K562 (cell line): ENCODE results near the gene KAT7. TPM values are rescaled to one million over a fixed set of nuclear protein-coding genes. Genes with fewer than 3 reads are reported as not detected.

Source experiments
- ATAC-seq: fragments of 200-7000 bp; cut with Tn5 transposase; 3 replicates; pipeline ENCODE4 v1.9.1; 2020; ENCODE audit warnings: moderate library complexity
- BruUV-seq: library from RNA; stranded (reverse); fragments of 400-500 nt; replicated peaks from 2 replicates; lab custom pipeline; 2021; lab: Mats Ljungman, UMichigan
- CTCF ChIA-PET: fragments of 300-600 bp; formaldehyde crosslinking; extraction: SDS; loops from one replicate; lab custom pipeline; 2021; ENCODE audit warnings: low intra/inter-chr PET ratio; lab: Yijun Ruan, JAX
- POLR2A ChIA-PET: fragments of 300-600, 350-650 bp; sonication (Branson Sonifier 250); formaldehyde crosslinking; extraction: SDS; loops from one replicate; lab custom pipeline; 2021; ENCODE audit warnings: antibody characterized with exemption, inconsistent platforms; lab: Yijun Ruan, JAX
- DNase-seq, 4 experiments: peaks; one replicate each; pipeline versions ENCODE4 v3.0.0 to v3.0.0-alpha.2; 2011 to 2018; ENCODE audit warnings: low spot score in 3 of 4, mixed read lengths in 3 of 4; ENCODE audit errors: extremely low read depth in 1 of 4
- FAIRE-seq: peaks from 2 replicates; lab custom pipeline; 2011; peaks lifted over from hg19 to GRCh38; lab: Jason Lieb, UNC
- H2AFZ ChIP-seq: 2 replicates; pipeline ENCODE4 v1.6.0; 2011; ENCODE audit warnings: low read depth, low read length, control low read depth, inconsistent platforms
- H3K27ac ChIP-seq: fragments of 200-600 bp; 3 replicates; pipeline ENCODE4 v1.8.0; 2011; ENCODE audit warnings: low read depth, mild to moderate bottlenecking, control low read depth, inconsistent platforms, low read length, moderate library complexity, mixed read lengths; ENCODE audit errors: extremely low read depth
- H3K27me3 ChIP-seq, 2 experiments: fragments of 300-600 bp in 1 of 2; 2 replicates in 1 of 2; 3 replicates in 1 of 2; pipeline versions ENCODE4 v1.6.0 to v1.8.0; 2011; ENCODE audit warnings: inconsistent platforms in 2 of 2, low read length in 2 of 2, mild to moderate bottlenecking in 1 of 2, mixed read lengths in 1 of 2, moderate library complexity in 1 of 2; ENCODE audit not compliant: control insufficient read depth in 2 of 2, insufficient read depth in 2 of 2
- H3K36me3 ChIP-seq: fragments of 300-600 bp; 3 replicates; pipeline ENCODE4 v1.8.0; 2011; ENCODE audit warnings: mild to moderate bottlenecking, low read length, inconsistent platforms; ENCODE audit not compliant: control insufficient read depth, insufficient read depth
- H3K4me1 ChIP-seq, 2 experiments: fragments of 200-600 bp in 1 of 2; replicated peaks in 1 of 2; 2 replicates in 1 of 2; 3 replicates in 1 of 2; pipeline versions ENCODE4 v1.5.1 to v1.8.0; 2011; ENCODE audit warnings: inconsistent platforms in 2 of 2, low read length in 2 of 2, mild to moderate bottlenecking in 1 of 2, mixed read lengths in 1 of 2, moderate library complexity in 1 of 2; ENCODE audit not compliant: control insufficient read depth in 2 of 2, insufficient read depth in 2 of 2
- H3K4me2 ChIP-seq: 2 replicates; pipeline ENCODE4 v1.6.1; 2011; ENCODE audit warnings: low read length, control low read depth, inconsistent platforms, mixed read lengths; ENCODE audit not compliant: insufficient read depth
- H3K4me3 ChIP-seq: fragments of 200-600 bp; sonication (generic), shearing (Covaris generic); 2 replicates; pipeline ENCODE4 v1.5.1; 2016; ENCODE audit warnings: control low read depth, inconsistent platforms
- H3K79me2 ChIP-seq: fragments of 200-600 bp; 3 replicates; pipeline ENCODE4 v1.8.0; 2011; ENCODE audit warnings: low read length, inconsistent platforms; ENCODE audit not compliant: control insufficient read depth, insufficient read depth
- H3K9ac ChIP-seq, 2 experiments: 2 replicates each; pipeline versions ENCODE4 v1.6.0 to v1.6.1; 2011; ENCODE audit warnings: low read depth in 2 of 2, low read length in 2 of 2, control low read depth in 1 of 2, inconsistent platforms in 1 of 2, mild to moderate bottlenecking in 1 of 2, mixed read lengths in 1 of 2; ENCODE audit not compliant: insufficient read depth in 1 of 2
- H3K9me1 ChIP-seq: one replicate; pipeline ENCODE4 v1.6.0; 2011; ENCODE audit warnings: inconsistent platforms, mild to moderate bottlenecking, low read length, moderate library complexity; ENCODE audit not compliant: control insufficient read depth, insufficient read depth
- H3K9me3 ChIP-seq: replicated peaks from 2 replicates; pipeline ENCODE4 v1.5.1; 2011; ENCODE audit warnings: low read depth, low read length, inconsistent platforms; ENCODE audit not compliant: control insufficient read depth, insufficient read depth
- H4K20me1 ChIP-seq: replicated peaks from 2 replicates; pipeline ENCODE4 v1.6.1; 2011; ENCODE audit warnings: low read length, inconsistent platforms, mixed read lengths; ENCODE audit not compliant: control insufficient read depth, insufficient read depth
- E4F1 ChIP-seq: fragments of 250-450 bp; sonication (Bioruptor Pico); IDR thresholded peaks from 2 replicates; pipeline ENCODE4 v1.5.0; 2021; ENCODE audit warnings: mild to moderate bottlenecking, borderline replicate concordance
- NR0B1 ChIP-seq: fragments of 450-650 bp; IDR thresholded peaks from one replicate; pipeline ENCODE4 v1.6.1; 2018; ENCODE audit warnings: mild to moderate bottlenecking, moderate library complexity; ENCODE audit not compliant: partially characterized antibody
- POLR2AphosphoS5 ChIP-seq: IDR thresholded peaks from 2 replicates; pipeline ENCODE4 v1.6.1; 2011; ENCODE audit warnings: mild to moderate bottlenecking, low read depth, low read length, moderate library complexity; ENCODE audit not compliant: control insufficient read depth, insufficient read depth
- RBBP5 ChIP-seq: fragments of 200-600 bp; sonication (generic); IDR thresholded peaks from 2 replicates; pipeline ENCODE4 v1.6.1; 2012; ENCODE audit warnings: borderline replicate concordance, mild to moderate bottlenecking, low read length, control low read depth, inconsistent platforms; ENCODE audit not compliant: insufficient read depth, poor library complexity, severe bottlenecking
- SP1 ChIP-seq: sonication (generic); formaldehyde crosslinking; IDR thresholded peaks from 2 replicates; pipeline ENCODE4 v1.8.1; 2022; ENCODE audit warnings: mild to moderate bottlenecking, missing genetic modification reagents
- ZNF232 ChIP-seq: sonication (generic); formaldehyde crosslinking; IDR thresholded peaks from 2 replicates; pipeline ENCODE4 v1.8.0; 2022; ENCODE audit warnings: mild to moderate bottlenecking, missing genetic modification reagents
- ZNF395 ChIP-seq: fragments of 200-800 bp; sonication (Bioruptor generic); IDR thresholded peaks from 2 replicates; pipeline ENCODE4 v1.6.1; 2017; ENCODE audit warnings: missing genetic modification characterization, missing compliant biosample characterization
- WGBS: fragments of 100-300 bp; shearing (Covaris generic); methylation state at CpG from one replicate; pipeline ENCODE4 v1.1.6; 2016; ENCODE audit warnings: low coverage, mixed read lengths; ENCODE audit not compliant: insufficient coverage; ENCODE audit errors: missing lambda C conversion rate; 5-methylcytosine and 5-hydroxymethylcytosine counted together
- in situ Hi-C: fragments of 300-500 bp; cut with MboI; formaldehyde crosslinking; loops from 4 replicates; pipeline ENCODE4 v1.15.0; 2018; ENCODE audit warnings: inconsistent platforms, mixed read lengths
- intact Hi-C: fragments of 100-400 bp; cut with micrococcal nuclease; formaldehyde crosslinking; loops from 2 replicates; pipeline ENCODE4 v1.14.2; 2022
- polyA plus RNA-seq, 8 experiments: library from polyadenylated mRNA; depleted of rRNA in 4 of 8; stranded (reverse) in 5 of 8; unstranded in 3 of 8; fragments of >200 nt; fragmentation: Nextera tagmentation in 2 of 8; fragmentation: Illumina TruSeq in 1 of 8; extraction: Ambion mirVana in 2 of 8; extraction: Trizol in 1 of 8; gene quantifications; 2 replicates each; pipeline versions ENCODE4 v1.2.1 to v1.2.3, GENCODE V29; 2011 to 2014; ENCODE audit warnings: inconsistent platforms in 1 of 8, missing spikeins in 1 of 8
- total RNA-seq, 7 experiments: library from RNA; depleted of rRNA in 6 of 7; stranded (reverse); fragments of >200 nt in 6 of 7; fragmentation: Illumina TruSeq in 2 of 7; extraction: Trizol in 2 of 7; gene quantifications; 2 replicates each; pipeline versions ENCODE4 v1.2.1 to v1.2.3, GENCODE V29; 2011 to 2021; ENCODE audit warnings: low replicate concordance in 1 of 7

The KAT7 gene
- total and polyA plus RNA-seq, 9 of the 15 experiments (the other 6 are each of a cell fraction or from before 2014, with no cell fraction given) = 10.8 to 57.3 (median 34.8) TPM

GRCh38 chr17:49835472-49835871, 47.0 kb downstream of the KAT7 start:
- H4K20me1 ChIP-seq = no peaks in the 10 kb centered on the region
- H3K9ac ChIP-seq = no peak overlapping the region; a peak in 1 of 4 replicates
- H3K27me3 ChIP-seq = no peaks in the 10 kb centered on the region
- H3K4me1 ChIP-seq = peaks cover 9 to 26% of the 10 kb centered on the region in 2 experiments
- no peak overlapping the region for H2AFZ ChIP-seq
- no peaks in the 10 kb centered on the region for H3K9me3 ChIP-seq
- H3K4me3 ChIP-seq = no peak overlapping the region
- H3K36me3 ChIP-seq = peaks cover 31% of the 10 kb centered on the region
- ChIA-PET POLR2A (no interaction called here), CTCF (no interaction called here)
- no TSS peak for BruUV-seq
- no peak; the same call in 2 of the 3 replicates for ATAC-seq
- FAIRE-seq = no peak
- 79% methylated on average over 7 of the region's 7 CpGs for WGBS
- no peak overlapping the region for H3K4me2 ChIP-seq
- TF ChIP-seq POLR2AphosphoS5 = 0 out of 2 replicates have a peak, but pooled peaks have one; percentile 9
- no peak for TF ChIP-seq RBBP5
- DNase-seq = no peak
- peaks cover 4% of the 10 kb centered on the region for H3K9me1 ChIP-seq
- no peaks in the 10 kb centered on the region for H3K79me2 ChIP-seq
- intact Hi-C loops = no loop called here
- in situ Hi-C loops = no loop called here
- no peak overlapping the region for H3K27ac ChIP-seq

GRCh38 chr17:49836111-49837030, 47.9 kb downstream of the KAT7 start:
- BruUV-seq = no TSS peak
- Histone ChIP-seq H2AFZ (no peak overlapping the region), H3K9me1 (peaks cover 4% of the 10 kb centered on the region), H3K79me2 (no peaks in the 10 kb centered on the region), H3K4me3 (no peak overlapping the region), H3K36me3 (peaks cover 24% of the 10 kb centered on the region), H3K9ac (no peak overlapping the region), H3K27ac (no peak overlapping the region), H3K27me3 (no peaks in the 10 kb centered on the region), H4K20me1 (no peaks in the 10 kb centered on the region), H3K9me3 (no peaks in the 10 kb centered on the region), H3K4me1 (peaks cover 9 to 26% of the 10 kb centered on the region in 2 experiments), H3K4me2 (no peak overlapping the region)
- in situ Hi-C loops (no loop called here), intact Hi-C loops (no loop called here)
- FAIRE-seq = no peak
- no peak for ATAC-seq
- CTCF ChIA-PET = no interaction called here
- WGBS = 79% methylated on average over 16 of the region's 16 CpGs
- DNase-seq = no peak
- POLR2A ChIA-PET = no interaction called here
- TF ChIP-seq ZNF232 (CRISPR knock-in tag) (no peak), NR0B1 (no peak), SP1 (no peak), E4F1 (no peak), ZNF395 (no peak)
